GM12872 (cell line): ENCODE data around the gene TLE3.

ENCODE experiments used
- CTCF ChIP-seq: IDR thresholded peaks from 3 replicates; pipeline ENCODE4 v1.5.1; 2011; ENCODE audit warnings: low read depth, mild to moderate bottlenecking, low read length, moderate library complexity; ENCODE audit not compliant: insufficient read depth

The TLE3 gene

GRCh38 chr15:70024521-70024920 is 73.2 kb downstream of the TLE3 start:
- TF ChIP-seq CTCF = no peak

GRCh38 chr15:70023769-70024491 is 73.8 kb downstream of the TLE3 start:
- TF ChIP-seq CTCF = no peak

GRCh38 chr15:70023064-70023768 is 74.5 kb downstream of the TLE3 start:
- no peak for TF ChIP-seq CTCF

- no peak for TF ChIP-seq CTCF
These were observed 77.5 kb downstream of the TLE3 start for GRCh38 chr15:70020229-70020628.

GRCh38 chr15:70018646-70019600 is 78.8 kb downstream of the TLE3 start:
- no peak for TF ChIP-seq CTCF

DNA sequence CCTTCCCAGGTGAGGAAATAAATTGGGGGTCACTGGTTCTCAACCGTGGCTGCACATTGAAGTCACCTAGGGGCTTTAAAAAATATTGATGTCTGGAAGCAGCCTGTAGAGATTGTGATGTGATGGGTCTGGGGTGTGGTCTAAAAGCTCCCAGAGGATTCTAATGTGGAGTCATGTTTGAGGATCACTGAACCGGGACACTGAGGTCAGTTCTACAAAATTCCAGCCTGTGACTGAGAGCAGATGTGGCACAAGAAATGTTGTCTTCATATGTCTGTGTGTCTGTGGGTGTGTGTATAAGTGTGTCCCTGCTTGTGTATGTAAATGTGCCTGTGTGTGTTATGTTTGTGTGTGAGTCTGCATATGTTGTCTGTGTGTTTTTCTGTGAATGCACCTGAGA is 79.9 kb downstream of the TLE3 start:
- TF ChIP-seq CTCF = no peak

GRCh38 chr15:70017025-70017424 is 80.7 kb downstream of the TLE3 start:
- TF ChIP-seq CTCF = no peak
